Fibroblast of lung (primary cell): ENCODE measurements around the gene RYR2. TPM values are rescaled to one million over a fixed set of nuclear protein-coding genes. Genes with fewer than 3 reads are reported as not detected.
A peak's percentile ranks its signal among the peaks of the same experiment; 100 is the strongest.

Experiments
- DNase-seq, 2 donors: peaks; one replicate each; pipeline versions ENCODE4 v3.0.0 to v3.0.0-alpha.2; 2010; ENCODE audit warnings: low read depth in 2 of 2
- H2AFZ ChIP-seq: 2 replicates; pipeline ENCODE4 v1.5.1; 2012; ENCODE audit warnings: low read length, control low read depth, inconsistent platforms
- H3K27ac ChIP-seq: 2 replicates; pipeline ENCODE4 v1.5.1; 2011; ENCODE audit warnings: low read length, control low read depth; ENCODE audit not compliant: insufficient read depth
- H3K27me3 ChIP-seq: 2 replicates; pipeline ENCODE4 v1.5.1; 2011; ENCODE audit warnings: mild to moderate bottlenecking, low read length; ENCODE audit not compliant: control insufficient read depth, insufficient read depth
- H3K36me3 ChIP-seq: 2 replicates; pipeline ENCODE4 v1.5.1; 2011; ENCODE audit warnings: low read length; ENCODE audit not compliant: control insufficient read depth, insufficient read depth
- H3K4me1 ChIP-seq: 2 replicates; pipeline ENCODE4 v1.5.1; 2011; ENCODE audit warnings: low read length; ENCODE audit not compliant: control insufficient read depth, insufficient read depth; ENCODE audit errors: extremely low read depth
- H3K4me2 ChIP-seq: 2 replicates; pipeline ENCODE4 v1.5.1; 2011; ENCODE audit warnings: low read length, control low read depth; ENCODE audit not compliant: insufficient read depth; ENCODE audit errors: extremely low read depth
- H3K4me3 ChIP-seq, 4 experiments: fragments of 200-600 bp in 1 of 4; sonication (generic) in 1 of 4; replicated peaks in 1 of 4; 2 replicates each; pipeline ENCODE4 v1.5.1; 2011 to 2016; ENCODE audit warnings: low read length in 4 of 4, low read depth in 3 of 4, mild to moderate bottlenecking in 3 of 4, control low read depth in 2 of 4, inconsistent platforms in 1 of 4, mixed read lengths in 1 of 4; ENCODE audit not compliant: insufficient read depth in 1 of 4; ENCODE audit errors: control extremely low read depth in 1 of 4
- H3K79me2 ChIP-seq: 2 replicates; pipeline ENCODE4 v1.5.1; 2012; ENCODE audit warnings: mild to moderate bottlenecking, low read length, inconsistent platforms; ENCODE audit not compliant: control insufficient read depth, insufficient read depth
- H3K9ac ChIP-seq: 2 replicates; pipeline ENCODE4 v1.5.1; 2011; ENCODE audit warnings: mild to moderate bottlenecking, low read length, control low read depth; ENCODE audit not compliant: insufficient read depth
- H3K9me3 ChIP-seq: 2 replicates; pipeline ENCODE4 v1.5.1; 2012; ENCODE audit warnings: low read depth, low read length; ENCODE audit not compliant: control insufficient read depth, insufficient read depth
- H4K20me1 ChIP-seq: 2 replicates; pipeline ENCODE4 v1.5.1; 2011; ENCODE audit warnings: low read length; ENCODE audit not compliant: control insufficient read depth, insufficient read depth; ENCODE audit errors: extremely low read depth
- EZH2 ChIP-seq: IDR thresholded peaks from 2 replicates; pipeline ENCODE4 v1.5.1; 2012; ENCODE audit warnings: low read length, control low read depth, mild to moderate bottlenecking; ENCODE audit errors: missing control alignments
- polyA plus RNA-seq, 2 donors: library from polyadenylated mRNA; depleted of rRNA in 1 of 2; stranded (reverse) in 1 of 2; unstranded in 1 of 2; fragments of >200 nt; gene quantifications; 2 replicates each; pipeline ENCODE4 v1.2.1, GENCODE V29; 2011 to 2012; ENCODE audit warnings: missing spikeins in 1 of 2
- total RNA-seq: library from RNA; depleted of rRNA; stranded (reverse); fragments of >200 nt; gene quantifications from 2 replicates; pipeline ENCODE4 v1.2.1, GENCODE V29; 2014
- TF ChIP-seq, protein P1 (sequence below), 2 donors: IDR thresholded peaks in 1 of 2; conservative IDR thresholded peaks in 1 of 2; 1 replicate in 1 of 2; 2 replicates in 1 of 2; pipeline ENCODE4 v1.5.1; 2011 to 2012; ENCODE audit warnings: low read length in 2 of 2, control low read depth in 1 of 2, inconsistent platforms in 1 of 2, low read depth in 1 of 2, mild to moderate bottlenecking in 1 of 2

The RYR2 gene
- total and polyA plus RNA-seq, 2 donors (not counting 1 experiment from before 2014, with no cell fraction given): 0.06 to 0.17 TPM

DNA sequence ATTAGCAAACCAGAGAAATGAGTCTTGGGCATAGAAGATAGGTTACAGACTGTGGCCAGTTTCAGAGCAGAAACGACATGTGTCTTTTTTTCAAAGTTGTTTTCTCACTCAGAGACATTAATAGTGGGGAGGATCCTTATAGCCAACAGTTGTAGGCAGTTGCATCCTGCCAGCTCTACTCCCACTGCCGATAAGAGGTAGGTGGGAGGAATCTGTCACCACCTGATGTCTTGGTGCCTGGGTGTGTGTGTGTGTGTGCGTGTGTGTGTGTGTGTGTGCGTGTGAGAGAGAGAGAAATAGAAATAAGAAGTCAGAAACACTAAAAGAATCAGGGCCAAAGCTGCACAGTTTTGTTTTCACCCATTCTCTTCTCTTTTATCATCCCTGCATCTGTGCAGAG, 629.3 kb downstream of the RYR2 start:
- H3K27ac ChIP-seq: no peak overlapping the region
- no peaks in the 10 kb centered on the region for H3K9me3 ChIP-seq
- H3K4me2 ChIP-seq: no peak overlapping the region
- no peaks in the 10 kb centered on the region for H4K20me1 ChIP-seq
- DNase-seq: no peak
- TF ChIP-seq, protein P1, sequence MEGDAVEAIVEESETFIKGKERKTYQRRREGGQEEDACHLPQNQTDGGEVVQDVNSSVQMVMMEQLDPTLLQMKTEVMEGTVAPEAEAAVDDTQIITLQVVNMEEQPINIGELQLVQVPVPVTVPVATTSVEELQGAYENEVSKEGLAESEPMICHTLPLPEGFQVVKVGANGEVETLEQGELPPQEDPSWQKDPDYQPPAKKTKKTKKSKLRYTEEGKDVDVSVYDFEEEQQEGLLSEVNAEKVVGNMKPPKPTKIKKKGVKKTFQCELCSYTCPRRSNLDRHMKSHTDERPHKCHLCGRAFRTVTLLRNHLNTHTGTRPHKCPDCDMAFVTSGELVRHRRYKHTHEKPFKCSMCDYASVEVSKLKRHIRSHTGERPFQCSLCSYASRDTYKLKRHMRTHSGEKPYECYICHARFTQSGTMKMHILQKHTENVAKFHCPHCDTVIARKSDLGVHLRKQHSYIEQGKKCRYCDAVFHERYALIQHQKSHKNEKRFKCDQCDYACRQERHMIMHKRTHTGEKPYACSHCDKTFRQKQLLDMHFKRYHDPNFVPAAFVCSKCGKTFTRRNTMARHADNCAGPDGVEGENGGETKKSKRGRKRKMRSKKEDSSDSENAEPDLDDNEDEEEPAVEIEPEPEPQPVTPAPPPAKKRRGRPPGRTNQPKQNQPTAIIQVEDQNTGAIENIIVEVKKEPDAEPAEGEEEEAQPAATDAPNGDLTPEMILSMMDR (conservative IDR thresholded peaks at IDR 0.05 in 1 of 2, IDR thresholded peaks at IDR 0.05 in 1 of 2; ENCODE audit: low read depth in 1 of 2, low read length in 2 of 2): no peak
- no peak for TF ChIP-seq EZH2
- H3K36me3 ChIP-seq: no peaks in the 10 kb centered on the region
- no peaks in the 10 kb centered on the region for H3K4me1 ChIP-seq
- no peaks in the 10 kb centered on the region for H3K79me2 ChIP-seq
- H3K27me3 ChIP-seq: no peaks in the 10 kb centered on the region
- H3K4me3 ChIP-seq: no peak overlapping the region
- H2AFZ ChIP-seq: no peak overlapping the region
- no peak overlapping the region for H3K9ac ChIP-seq

DNA sequence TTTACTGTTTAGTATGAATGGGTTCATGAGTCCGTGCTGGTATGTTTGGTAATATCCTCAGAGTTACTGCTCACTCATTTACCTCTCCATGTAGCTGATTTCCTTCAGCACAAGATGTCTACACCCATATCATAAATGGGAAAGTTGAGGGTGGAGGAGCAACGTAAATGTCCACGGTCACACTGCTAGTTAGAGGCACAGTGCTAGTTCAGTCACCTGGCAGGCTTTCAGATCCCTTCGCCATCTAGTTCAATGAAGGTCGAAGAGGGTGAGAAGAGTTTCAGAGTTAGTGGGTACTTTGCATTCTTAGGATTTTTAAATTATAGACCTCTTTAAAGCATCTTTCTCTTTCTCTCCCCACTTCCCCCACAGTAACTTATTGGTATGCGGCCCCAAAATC, 630.0 kb downstream of the RYR2 start:
- Histone ChIP-seq H3K4me3 (no peak overlapping the region), H2AFZ (no peak overlapping the region), H3K36me3 (no peaks in the 10 kb centered on the region), H4K20me1 (no peaks in the 10 kb centered on the region), H3K27me3 (no peaks in the 10 kb centered on the region), H3K4me1 (no peaks in the 10 kb centered on the region), H3K9ac (no peak overlapping the region), H3K79me2 (no peaks in the 10 kb centered on the region), H3K4me2 (no peak overlapping the region), H3K9me3 (no peaks in the 10 kb centered on the region), H3K27ac (no peak overlapping the region)
- no peak for DNase-seq
- TF ChIP-seq EZH2: no peak
- TF ChIP-seq, protein P1 (conservative IDR thresholded peaks at IDR 0.05 in 1 of 2, IDR thresholded peaks at IDR 0.05 in 1 of 2; ENCODE audit: low read depth in 1 of 2, low read length in 2 of 2): no peak

DNA sequence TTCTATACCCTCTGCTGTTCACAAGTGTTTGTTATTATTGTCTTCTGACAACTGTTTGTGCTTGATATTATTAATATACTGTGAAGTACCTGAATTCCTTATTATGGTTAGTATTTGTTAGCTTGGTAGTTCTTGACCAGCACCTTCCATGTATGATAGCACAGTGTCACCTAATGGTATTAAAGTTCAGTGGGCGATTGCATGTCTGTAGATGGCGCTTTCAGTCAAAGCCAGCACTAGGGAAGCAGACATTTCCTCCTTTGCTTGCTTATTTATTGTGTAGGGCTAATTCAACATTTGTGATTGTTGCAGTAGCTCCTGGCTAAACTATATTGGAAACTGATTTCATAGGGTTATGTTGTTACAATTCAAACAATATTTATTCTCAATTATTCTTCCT, 630.8 kb downstream of the RYR2 start:
- Histone ChIP-seq H3K36me3 (no peaks in the 10 kb centered on the region), H3K79me2 (no peaks in the 10 kb centered on the region), H2AFZ (no peak overlapping the region), H3K9me3 (no peaks in the 10 kb centered on the region), H3K27ac (no peak overlapping the region), H3K4me3 (no peak overlapping the region), H3K27me3 (no peaks in the 10 kb centered on the region), H3K4me2 (no peak overlapping the region), H4K20me1 (no peaks in the 10 kb centered on the region), H3K4me1 (peaks cover 5% of the 10 kb centered on the region), H3K9ac (no peak overlapping the region)
- TF ChIP-seq, protein P1 (conservative IDR thresholded peaks at IDR 0.05 in 1 of 2, IDR thresholded peaks at IDR 0.05 in 1 of 2; ENCODE audit: low read depth in 1 of 2, low read length in 2 of 2): peak in 1 of 2 donors; percentile 28
- TF ChIP-seq EZH2: no peak
- DNase-seq: peak in 1 of 2 donors; percentile 10
